ENCODE data around the gene NOB1. TPM values are rescaled to one million over a fixed set of nuclear protein-coding genes. Genes with fewer than 3 reads are reported as not detected.
"Not testable (repeated sequence)": the region's sequence is repeated elsewhere in the genome, so short reads cannot be mapped to it uniquely, and the experiment has no call there.

The NOB1 gene
- total RNA-seq, 1 experiment from 2014 or later, result 15.3 TPM

DNA sequence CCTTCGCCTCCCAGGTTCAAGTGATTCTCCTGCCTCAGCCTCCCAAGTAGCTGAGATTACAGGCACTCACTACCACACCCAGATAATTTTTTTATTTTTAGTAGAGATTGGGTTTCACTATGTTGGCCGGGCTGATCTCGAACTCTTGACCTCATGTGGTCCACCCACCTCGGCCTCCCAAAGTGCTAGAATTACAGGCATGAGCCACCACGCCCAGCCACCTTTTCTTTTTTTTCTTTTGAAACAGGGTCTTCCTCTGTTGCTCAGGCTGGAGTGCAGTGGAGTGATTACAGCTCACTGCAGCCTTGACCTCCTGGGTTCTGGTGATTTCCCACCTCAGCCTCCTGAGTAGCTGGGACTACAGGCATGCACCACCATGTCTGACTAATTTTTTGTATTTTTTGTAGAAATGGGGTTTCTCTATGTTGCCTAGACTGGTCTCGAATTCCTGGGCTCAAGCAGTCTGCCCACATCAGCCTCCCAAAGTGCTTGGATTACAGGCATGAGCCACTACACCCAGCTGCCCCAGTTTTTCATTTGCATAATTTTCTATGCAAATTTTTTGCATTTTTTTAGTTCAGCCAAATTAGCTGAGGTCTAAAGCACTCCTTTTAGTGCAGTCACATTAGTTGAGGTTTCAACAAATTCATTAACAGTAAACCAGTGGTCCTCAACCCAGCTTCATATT is 18.7 kb upstream of the NOB1 start:
- no peaks in the 10 kb centered on the region for H3K36me3 ChIP-seq
- peaks cover 18% of the 10 kb centered on the region for H3K4me1 ChIP-seq (replicated peaks)
- H3K9me3 ChIP-seq (replicated peaks), result 0 out of 2 replicates have a peak, but pooled peaks cover 3% of the 10 kb centered on the region
- peak overlapping the region; percentile 12; the same call in 1 of the 2 replicates for H3K4me3 ChIP-seq
- H3K27ac ChIP-seq, result peak overlapping the region; percentile 23; the same call in 1 of the 2 replicates
- no peak for DNase-seq (ENCODE audit: low read depth in 1 of 2, low spot score in 2 of 2)
- H3K27me3 ChIP-seq (replicated peaks), result no peaks in the 10 kb centered on the region

DNA sequence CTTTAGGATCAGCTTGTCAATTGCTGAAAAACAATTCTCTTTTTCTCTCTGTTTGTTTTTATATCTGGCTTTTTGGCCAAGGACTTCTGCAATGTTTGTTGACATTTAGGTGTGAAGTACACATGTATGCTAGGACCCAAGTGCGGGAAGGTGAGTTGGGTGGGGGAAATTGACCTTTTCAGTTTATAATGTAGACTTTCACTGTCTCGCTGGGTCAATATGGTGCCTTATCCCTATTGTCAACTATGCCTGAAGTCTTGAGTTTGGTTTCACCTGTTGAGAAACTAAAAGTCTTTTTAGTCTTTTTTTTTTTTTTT is 16.9 kb upstream of the NOB1 start:
- 0 out of 2 replicates have a peak, but pooled peaks cover 3% of the 10 kb centered on the region for H3K9me3 ChIP-seq (replicated peaks)
- no peak for DNase-seq (ENCODE audit: low read depth in 1 of 2, low spot score in 2 of 2)
- no peak overlapping the region for H3K4me3 ChIP-seq
- no peak overlapping the region for H3K27ac ChIP-seq
- H3K4me1 ChIP-seq (replicated peaks), result peaks cover 18% of the 10 kb centered on the region
- H3K36me3 ChIP-seq, result no peaks in the 10 kb centered on the region
- H3K27me3 ChIP-seq (replicated peaks), result no peaks in the 10 kb centered on the region

DNA sequence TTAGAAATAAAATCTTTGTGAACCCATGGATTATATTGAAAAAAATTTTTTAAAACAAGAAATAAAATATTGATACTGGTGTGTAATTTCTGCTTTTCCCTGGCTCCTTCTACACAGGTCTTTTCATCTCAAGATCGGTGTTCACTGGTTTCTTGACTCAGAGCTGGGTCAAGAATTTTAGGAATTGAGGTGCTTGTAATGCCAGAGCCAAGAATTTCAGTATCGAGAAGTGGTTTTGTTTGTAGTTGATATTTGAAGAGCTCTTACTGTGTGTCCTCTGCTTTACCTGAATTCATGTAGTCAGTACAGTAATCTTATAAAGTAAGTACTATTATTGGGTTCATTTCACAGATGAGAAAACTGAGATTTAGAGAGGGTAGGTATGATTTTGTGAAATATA is 14.7 kb upstream of the NOB1 start:
- Histone ChIP-seq H3K4me1 (replicated peaks) (peaks cover 18% of the 10 kb centered on the region), H3K27ac (no peak overlapping the region), H3K4me3 (no peak overlapping the region), H3K36me3 (no peaks in the 10 kb centered on the region), H3K27me3 (replicated peaks) (no peaks in the 10 kb centered on the region), H3K9me3 (replicated peaks) (no peaks in the 10 kb centered on the region)
- no peak for DNase-seq (ENCODE audit: low read depth in 1 of 2, low spot score in 2 of 2)

DNA sequence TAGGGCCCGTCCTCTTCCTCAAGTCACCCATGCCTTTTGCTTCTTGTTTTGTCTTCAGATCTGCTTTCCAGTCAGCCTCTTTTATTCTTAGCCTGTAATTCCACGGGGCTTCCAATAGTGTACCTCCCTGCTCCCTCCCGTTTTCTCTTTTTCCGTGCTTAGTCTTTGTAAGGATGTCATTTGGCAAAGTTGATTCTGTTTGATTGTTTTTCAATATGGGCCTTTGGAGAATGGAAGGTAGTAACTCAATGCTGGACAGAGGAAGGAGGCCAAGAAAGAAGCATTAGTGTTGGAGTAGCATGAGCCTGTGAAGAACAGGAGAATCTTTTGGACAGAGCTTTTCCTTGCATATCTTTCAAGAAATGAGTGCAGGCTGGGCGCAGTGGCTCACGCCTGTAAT is 13.9 kb upstream of the NOB1 start:
- no peak overlapping the region for H3K4me3 ChIP-seq
- no peaks in the 10 kb centered on the region for H3K27me3 ChIP-seq (replicated peaks)
- no peak overlapping the region for H3K27ac ChIP-seq
- no peaks in the 10 kb centered on the region for H3K9me3 ChIP-seq (replicated peaks)
- no peaks in the 10 kb centered on the region for H3K36me3 ChIP-seq
- peaks cover 19% of the 10 kb centered on the region for H3K4me1 ChIP-seq (replicated peaks)
- no peak for DNase-seq (ENCODE audit: low read depth in 1 of 2, low spot score in 2 of 2)

DNA sequence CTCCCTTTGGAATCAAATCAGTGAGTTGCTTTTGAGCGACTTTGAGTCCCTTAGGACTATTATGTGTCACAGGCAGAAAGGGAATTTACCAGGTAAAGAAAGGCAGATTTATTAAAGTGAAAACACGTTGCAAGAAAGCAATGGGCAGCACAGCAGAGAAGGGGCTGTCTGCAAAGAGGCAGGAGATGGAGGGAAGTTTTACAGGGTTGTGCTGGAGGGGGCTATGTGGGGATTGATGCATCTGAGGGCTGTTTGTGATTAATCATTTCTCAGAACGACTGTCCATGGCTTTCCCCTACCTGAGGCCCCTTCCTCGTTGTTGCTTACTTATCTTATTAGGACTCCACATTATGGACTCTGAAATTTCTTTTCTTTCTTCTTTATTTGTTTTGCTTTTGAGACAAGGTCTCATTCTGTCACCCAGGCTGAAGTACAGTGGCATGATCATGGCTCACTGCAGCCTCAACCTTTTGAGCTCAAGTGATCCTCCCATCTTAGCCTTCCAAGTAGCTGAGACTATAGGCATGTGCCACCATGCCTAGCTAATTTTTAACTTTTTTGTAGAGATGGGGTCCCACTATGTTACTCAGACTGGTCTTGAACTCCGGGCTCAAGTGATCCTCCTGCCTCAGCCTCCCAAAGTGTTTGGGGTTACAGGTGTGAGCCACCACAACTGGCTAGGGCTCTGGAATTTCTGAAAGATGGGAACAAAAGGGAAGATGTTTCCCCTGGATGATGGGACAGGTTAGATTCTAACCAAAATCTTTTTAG is 12.9 kb upstream of the NOB1 start:
- Histone ChIP-seq H3K4me1 (replicated peaks) (peaks cover 18% of the 10 kb centered on the region), H3K4me3 (no peak overlapping the region), H3K27me3 (replicated peaks) (no peaks in the 10 kb centered on the region), H3K9me3 (replicated peaks) (no peaks in the 10 kb centered on the region), H3K27ac (no peak overlapping the region), H3K36me3 (no peaks in the 10 kb centered on the region)
- DNase-seq (ENCODE audit: low read depth in 1 of 2, low spot score in 2 of 2), result no peak

DNA sequence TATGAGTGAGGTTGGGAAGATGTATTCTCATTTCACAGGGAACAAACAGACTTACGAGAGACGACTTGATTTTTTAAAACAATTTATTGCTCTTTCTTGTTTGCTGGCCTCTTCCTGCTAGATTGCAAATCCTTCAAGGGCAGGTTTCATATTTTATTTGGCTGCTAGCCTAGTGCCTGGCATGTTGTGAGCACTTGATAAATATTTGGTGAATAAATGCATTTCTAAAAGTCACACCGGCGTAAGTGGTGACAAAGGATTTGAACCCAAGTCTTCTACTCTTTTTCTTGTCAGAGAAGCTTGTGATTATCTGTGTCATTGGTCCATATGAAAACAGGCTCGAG is 8.8 kb upstream of the NOB1 start:
- Histone ChIP-seq H3K4me3 (no peak overlapping the region), H3K4me1 (replicated peaks) (peaks cover 14% of the 10 kb centered on the region), H3K27ac (peak overlapping the region; percentile 55; the same call in 1 of the 2 replicates), H3K27me3 (replicated peaks) (no peaks in the 10 kb centered on the region), H3K36me3 (no peaks in the 10 kb centered on the region; the same call in 1 of the 2 replicates), H3K9me3 (replicated peaks) (no peaks in the 10 kb centered on the region)
- DNase-seq (ENCODE audit: low read depth in 1 of 2, low spot score in 2 of 2), result no peak

DNA sequence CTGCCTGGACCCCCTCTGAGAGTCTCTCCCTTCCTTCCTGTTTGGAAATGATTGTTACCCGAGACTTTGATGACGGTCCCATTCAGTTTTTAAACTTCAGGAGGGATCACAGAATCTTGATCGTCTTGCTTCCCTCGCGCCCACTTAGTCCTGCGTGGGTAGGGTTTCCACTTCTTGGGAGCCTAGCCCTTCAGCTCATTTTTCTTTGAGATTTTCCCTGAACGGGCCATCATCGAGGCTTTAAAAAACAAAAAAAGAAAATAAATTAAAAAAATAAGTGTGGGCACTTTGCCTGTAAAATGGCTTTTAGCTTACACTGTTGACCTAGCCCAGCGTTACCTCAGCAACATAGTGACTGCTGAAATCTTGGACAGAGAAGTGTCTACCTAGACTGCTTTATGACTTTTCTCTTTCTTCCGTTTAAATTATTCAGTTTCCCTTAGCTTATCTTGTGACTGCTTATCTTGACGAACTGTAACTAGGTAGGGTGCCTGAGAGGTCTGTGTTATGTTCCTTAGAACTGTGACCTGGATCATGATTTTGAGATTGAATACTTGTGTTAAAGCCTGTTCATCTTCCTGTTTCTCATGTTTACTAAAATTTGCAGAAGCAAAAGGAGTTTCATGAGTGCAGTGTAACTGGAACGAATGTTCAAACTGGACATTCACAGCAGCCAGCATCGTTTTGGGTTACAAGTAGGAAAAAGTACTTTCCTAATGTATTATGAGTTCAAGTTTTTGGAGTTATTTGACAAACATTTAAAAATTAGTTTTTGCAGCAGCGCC is 8.3 kb upstream of the NOB1 start:
- DNase-seq (ENCODE audit: low read depth in 1 of 2, low spot score in 2 of 2), result no peak
- no peaks in the 10 kb centered on the region for H3K9me3 ChIP-seq (replicated peaks)
- peak overlapping the region; percentile 55; the same call in 1 of the 2 replicates for H3K27ac ChIP-seq
- peak overlapping the region; percentile 80 for H3K4me3 ChIP-seq
- no peaks in the 10 kb centered on the region for H3K27me3 ChIP-seq (replicated peaks)
- no peaks in the 10 kb centered on the region; the same call in 1 of the 2 replicates for H3K36me3 ChIP-seq
- peaks cover 14% of the 10 kb centered on the region for H3K4me1 ChIP-seq (replicated peaks)

DNA sequence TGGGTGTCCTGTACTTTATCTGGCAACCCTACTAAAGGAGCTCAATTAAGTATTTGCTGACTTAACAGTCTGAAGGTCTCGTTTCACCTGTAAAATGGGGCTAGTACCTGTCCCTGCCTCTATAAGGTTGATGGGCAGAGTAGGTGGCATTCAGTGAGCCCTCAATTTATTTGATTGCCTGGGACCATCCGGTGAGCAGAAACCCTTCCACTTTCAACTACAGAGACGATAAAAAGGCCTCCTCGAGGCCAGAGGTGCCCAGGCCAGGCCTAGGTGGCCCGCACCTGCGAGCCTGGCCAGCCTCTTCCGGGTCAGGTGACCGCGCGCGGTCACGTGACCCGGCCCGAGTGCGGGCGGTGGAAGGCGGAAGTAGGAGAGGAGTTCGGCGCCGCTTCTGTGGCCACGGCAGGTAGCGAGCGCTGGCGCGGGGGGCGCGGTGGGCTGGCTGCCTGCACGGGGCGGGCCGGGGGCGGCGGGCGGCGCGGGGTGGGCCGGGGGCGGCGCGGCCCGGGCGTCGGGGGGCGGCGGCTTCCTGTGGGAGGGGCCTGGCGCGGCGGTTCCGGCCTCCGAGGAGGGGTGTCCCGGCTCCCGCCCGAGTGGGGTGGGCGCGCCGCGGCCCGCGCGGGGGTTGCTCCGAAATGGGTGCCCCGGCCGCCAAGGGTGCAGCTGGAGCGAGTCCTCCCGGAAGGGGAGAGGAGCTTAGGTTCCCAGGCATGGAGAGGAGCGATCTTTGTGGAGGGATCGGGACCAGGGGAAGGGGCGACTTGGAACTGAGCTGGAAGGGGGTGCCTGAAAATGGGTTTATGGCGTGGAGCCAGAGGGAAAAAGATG is 7.5 kb upstream of the NOB1 start, which contains the start of gene WWP2:
WWP2 (plus strand) TSS at position 350 of the 831 bp plus-strand sequence. CDS start 24,679 bp downstream, outside the sequence.
- H3K4me1 ChIP-seq (replicated peaks), result peaks cover 14% of the 10 kb centered on the region
- peak; percentile 53 to 60 for DNase-seq (ENCODE audit: low read depth in 1 of 2, low spot score in 2 of 2)
- peak within 1 kb of the TSS; percentile 55 for H3K27ac ChIP-seq
- no peaks in the 10 kb centered on the region; the same call in 1 of the 2 replicates for H3K36me3 ChIP-seq
- H3K27me3 ChIP-seq (replicated peaks), result no peaks in the 10 kb centered on the region
- H3K4me3 ChIP-seq, result peak within 1 kb of the TSS; percentile 80
- no peaks in the 10 kb centered on the region for H3K9me3 ChIP-seq (replicated peaks)

DNA sequence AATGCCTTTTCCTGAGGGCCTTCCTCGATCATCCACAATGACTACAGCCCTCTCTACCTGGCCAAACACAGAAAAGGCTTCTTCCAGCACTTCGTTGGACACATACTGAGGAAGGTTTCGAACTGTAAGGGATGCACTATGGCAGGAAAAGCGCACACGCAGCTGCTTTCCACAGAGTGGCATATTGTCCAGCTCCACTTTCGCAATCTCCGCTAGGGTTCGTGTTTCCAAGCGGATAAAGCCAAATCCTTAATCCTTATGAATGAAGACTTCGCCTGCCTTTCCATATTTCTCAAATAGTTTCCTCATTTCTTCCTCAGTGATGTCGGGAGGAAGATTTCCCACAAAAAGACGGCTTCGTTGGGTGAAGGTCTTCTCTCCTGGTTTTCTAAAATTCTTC is 2.6 kb upstream of the NOB1 start:
- H3K27ac ChIP-seq; H3K27me3 ChIP-seq (replicated peaks); H3K9me3 ChIP-seq (replicated peaks); DNase-seq (ENCODE audit: low read depth in 1 of 2, low spot score in 2 of 2); H3K4me3 ChIP-seq: not testable (repeated sequence)
- H3K36me3 ChIP-seq, result peaks cover 20% of the 10 kb centered on the region
- H3K4me1 ChIP-seq (replicated peaks), result peaks cover 16% of the 10 kb centered on the region

DNA sequence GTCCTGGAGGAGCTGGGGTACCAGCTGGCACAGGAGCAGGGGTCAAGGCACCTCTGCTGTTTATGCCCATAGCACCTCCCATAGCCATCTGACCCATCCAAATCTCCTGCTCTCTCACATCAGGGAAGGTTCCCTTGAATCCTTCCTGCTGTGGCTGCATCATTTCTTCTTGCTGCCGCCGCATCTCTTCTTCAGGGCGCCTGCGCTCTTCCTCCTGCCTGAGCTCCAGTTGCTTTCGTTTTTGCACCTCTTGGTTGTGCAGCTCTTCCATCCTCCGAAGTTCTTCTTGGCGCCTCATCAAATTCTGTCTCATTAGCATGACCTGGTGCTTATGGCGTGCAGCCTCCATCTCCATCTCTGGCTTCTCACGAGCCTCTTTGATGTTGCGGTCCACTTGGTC is 2.0 kb upstream of the NOB1 start:
- H3K27ac ChIP-seq, result no peak overlapping the region
- H3K4me3 ChIP-seq, result no peak overlapping the region

DNA sequence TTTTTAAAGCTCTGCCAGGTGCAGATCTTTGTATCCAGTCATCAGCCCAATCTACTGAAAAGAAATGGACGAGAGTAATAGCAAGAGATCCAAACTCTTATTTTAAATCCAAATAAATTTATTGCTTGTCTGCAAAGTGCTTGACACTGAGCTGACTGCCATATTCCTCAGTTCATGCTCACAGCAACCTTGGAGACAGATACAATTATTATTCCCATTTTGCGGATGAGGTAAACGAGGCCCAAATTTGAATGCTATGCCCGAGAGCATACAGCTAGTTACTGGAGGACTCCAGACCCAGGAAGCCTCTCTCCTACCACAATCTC is 620 bp downstream of the NOB1 start:
- Histone ChIP-seq H3K27me3 (replicated peaks) (no peaks in the 10 kb centered on the region), H3K4me3 (peak overlapping the region; percentile 79), H3K27ac (peak overlapping the region; percentile 40), H3K4me1 (replicated peaks) (peaks cover 11% of the 10 kb centered on the region), H3K36me3 (peaks cover 48% of the 10 kb centered on the region), H3K9me3 (replicated peaks) (no peaks in the 10 kb centered on the region)
- DNase-seq (ENCODE audit: low read depth in 1 of 2, low spot score in 2 of 2), result no peak

More for the DNA sequence above, 2.0 kb upstream of the NOB1 start:
- H3K4me1 ChIP-seq (replicated peaks), result peaks cover 12% of the 10 kb centered on the region
- H3K36me3 ChIP-seq, result peaks cover 27% of the 10 kb centered on the region
- no peaks in the 10 kb centered on the region for H3K9me3 ChIP-seq (replicated peaks)
- DNase-seq (ENCODE audit: low read depth in 1 of 2, low spot score in 2 of 2), result no peak
- no peaks in the 10 kb centered on the region for H3K27me3 ChIP-seq (replicated peaks)

DNA sequence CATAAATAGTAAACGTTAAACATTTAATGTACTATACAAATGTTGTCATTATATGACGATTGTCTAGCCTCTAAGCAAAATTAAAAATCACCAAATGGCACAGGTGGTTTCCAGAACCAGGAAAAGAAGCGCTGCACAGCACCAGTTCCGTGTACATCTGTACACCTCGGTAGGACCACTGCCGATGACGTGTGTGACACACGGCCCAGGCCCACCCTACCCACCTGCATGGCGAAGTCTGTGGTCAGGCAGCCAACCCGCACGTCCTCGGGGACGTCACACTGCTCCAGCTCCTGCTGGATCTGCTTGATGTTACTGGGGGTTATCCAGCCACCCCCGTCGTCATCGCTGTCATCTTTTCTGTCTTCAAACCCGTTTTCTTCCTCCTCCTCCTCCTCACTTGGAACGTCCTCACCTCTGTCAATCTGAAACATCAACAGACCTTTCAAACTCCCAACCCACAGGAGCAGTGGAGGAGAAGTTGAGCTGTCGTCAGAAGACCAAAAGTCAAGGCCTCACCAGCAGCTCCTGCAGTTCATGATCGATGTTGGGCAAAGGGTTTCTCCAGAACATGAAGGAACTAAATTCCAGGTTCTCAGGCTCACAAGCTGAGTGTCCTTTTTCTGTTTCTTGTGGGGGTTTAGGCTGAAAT is 5.9 kb downstream of the NOB1 start:
- DNase-seq (ENCODE audit: low read depth in 1 of 2, low spot score in 2 of 2), result no peak
- no peak overlapping the region for H3K4me3 ChIP-seq
- H3K27ac ChIP-seq, result no peak overlapping the region
- H3K27me3 ChIP-seq (replicated peaks), result no peaks in the 10 kb centered on the region
- H3K36me3 ChIP-seq, result peaks cover 90% of the 10 kb centered on the region
- H3K4me1 ChIP-seq (replicated peaks), result peaks cover 7% of the 10 kb centered on the region
- H3K9me3 ChIP-seq (replicated peaks), result no peaks in the 10 kb centered on the region; the same call in 1 of the 2 replicates

DNA sequence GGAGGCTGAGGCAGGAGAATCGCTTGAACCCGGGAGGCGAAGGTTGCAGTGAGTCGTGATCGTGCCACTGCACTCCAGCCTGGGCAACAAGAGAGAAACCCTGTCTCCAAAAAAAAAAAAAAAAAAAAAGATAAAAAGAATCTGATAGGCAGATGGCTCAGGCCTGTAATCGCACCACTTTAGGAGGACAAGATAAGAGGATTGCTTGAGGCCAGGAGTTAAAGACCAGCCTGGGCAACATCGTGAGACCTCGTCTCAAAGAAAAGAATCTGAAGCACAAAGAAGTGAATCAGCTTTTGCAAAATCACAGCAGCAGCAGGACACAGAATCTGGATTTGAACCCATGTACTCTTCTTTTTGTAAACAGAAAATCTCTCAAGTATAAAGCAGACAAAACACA is 7.6 kb downstream of the NOB1 start:
- Histone ChIP-seq H3K4me1 (replicated peaks) (no peaks in the 10 kb centered on the region), H3K27ac (no peak overlapping the region), H3K36me3 (peaks cover 91% of the 10 kb centered on the region), H3K9me3 (replicated peaks) (no peaks in the 10 kb centered on the region; the same call in 1 of the 2 replicates), H3K27me3 (replicated peaks) (no peaks in the 10 kb centered on the region), H3K4me3 (no peak overlapping the region)
- DNase-seq (ENCODE audit: low read depth in 1 of 2, low spot score in 2 of 2), result no peak

Data from SJSA1 (cell line).